ENCODE data around the gene RPH3AL. TPM values are rescaled to one million over a fixed set of nuclear protein-coding genes. Genes with fewer than 3 reads are reported as not detected.

Gene RPH3AL
- total RNA-seq, 1 experiment from 2014 or later: 24.9 TPM

DNA sequence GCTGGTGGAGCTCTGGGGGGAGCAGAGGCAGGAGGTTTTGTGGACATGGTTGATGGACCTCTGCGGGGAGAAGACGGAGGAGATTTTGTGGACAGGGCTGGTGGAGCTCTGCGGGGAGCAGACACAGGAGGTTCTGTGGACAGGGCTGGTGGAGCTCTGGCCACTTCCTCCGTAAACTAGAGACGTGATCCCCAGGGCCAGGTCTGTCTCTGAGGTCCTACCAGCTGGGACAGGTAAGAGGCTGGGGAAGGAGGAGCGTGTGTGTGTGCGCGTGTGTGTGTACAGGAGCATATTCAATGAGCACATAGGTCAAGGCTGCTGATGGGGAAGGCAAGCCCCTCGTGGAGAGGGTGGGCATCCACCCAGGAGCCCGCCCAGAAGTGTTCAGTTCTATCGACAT is 20.6 kb downstream of the RPH3AL start:
- ChIA-PET POLR2A (ENCODE audit: unreplicated experiment) (no interaction called here), CTCF (no interaction called here)
- Histone ChIP-seq H3F3A (ENCODE audit: low read length, unreplicated experiment) (no peaks in the 10 kb centered on the region), H3K9me3 (ENCODE audit: low read length) (no peaks in the 10 kb centered on the region), H2AFZ (ENCODE audit: low read length) (no peak overlapping the region), H3K4me2 (ENCODE audit: low read length) (no peak overlapping the region), H3K27me3 (ENCODE audit: low read length) (no peaks in the 10 kb centered on the region), H3K4me3 (ENCODE audit: low read length) (no peak overlapping the region), H3K9ac (ENCODE audit: low read length) (no peak overlapping the region), H3K4me1 (ENCODE audit: insufficient read depth, low read length) (no peaks in the 10 kb centered on the region), H3K79me2 (ENCODE audit: low read length) (no peaks in the 10 kb centered on the region), H3K27ac (ENCODE audit: low read length) (no peak overlapping the region), H3K36me3 (ENCODE audit: low read depth, low read length) (no peaks in the 10 kb centered on the region), H3K9me2 (replicated peaks; ENCODE audit: low read length) (no peaks in the 10 kb centered on the region), H4K20me1 (ENCODE audit: low read length) (no peaks in the 10 kb centered on the region)
- no peak for TF ChIP-seq EZH2phosphoT487 (IDR thresholded peaks at IDR 0.05; ENCODE audit: borderline replicate concordance, low read length)
- TF ChIP-seq, protein P1, sequence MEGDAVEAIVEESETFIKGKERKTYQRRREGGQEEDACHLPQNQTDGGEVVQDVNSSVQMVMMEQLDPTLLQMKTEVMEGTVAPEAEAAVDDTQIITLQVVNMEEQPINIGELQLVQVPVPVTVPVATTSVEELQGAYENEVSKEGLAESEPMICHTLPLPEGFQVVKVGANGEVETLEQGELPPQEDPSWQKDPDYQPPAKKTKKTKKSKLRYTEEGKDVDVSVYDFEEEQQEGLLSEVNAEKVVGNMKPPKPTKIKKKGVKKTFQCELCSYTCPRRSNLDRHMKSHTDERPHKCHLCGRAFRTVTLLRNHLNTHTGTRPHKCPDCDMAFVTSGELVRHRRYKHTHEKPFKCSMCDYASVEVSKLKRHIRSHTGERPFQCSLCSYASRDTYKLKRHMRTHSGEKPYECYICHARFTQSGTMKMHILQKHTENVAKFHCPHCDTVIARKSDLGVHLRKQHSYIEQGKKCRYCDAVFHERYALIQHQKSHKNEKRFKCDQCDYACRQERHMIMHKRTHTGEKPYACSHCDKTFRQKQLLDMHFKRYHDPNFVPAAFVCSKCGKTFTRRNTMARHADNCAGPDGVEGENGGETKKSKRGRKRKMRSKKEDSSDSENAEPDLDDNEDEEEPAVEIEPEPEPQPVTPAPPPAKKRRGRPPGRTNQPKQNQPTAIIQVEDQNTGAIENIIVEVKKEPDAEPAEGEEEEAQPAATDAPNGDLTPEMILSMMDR (conservative IDR thresholded peaks at IDR 0.05; ENCODE audit: low read depth, low read length): no peak
- no peak for TF ChIP-seq EZH2 (IDR thresholded peaks at IDR 0.05; ENCODE audit: low read length, unreplicated experiment)
- intact Hi-C loops (cut with micrococcal nuclease): no loop called here
- BruUV-seq (replicated peaks): no TSS peak
- ATAC-seq (no peak), DNase-seq (no peak)

DNA sequence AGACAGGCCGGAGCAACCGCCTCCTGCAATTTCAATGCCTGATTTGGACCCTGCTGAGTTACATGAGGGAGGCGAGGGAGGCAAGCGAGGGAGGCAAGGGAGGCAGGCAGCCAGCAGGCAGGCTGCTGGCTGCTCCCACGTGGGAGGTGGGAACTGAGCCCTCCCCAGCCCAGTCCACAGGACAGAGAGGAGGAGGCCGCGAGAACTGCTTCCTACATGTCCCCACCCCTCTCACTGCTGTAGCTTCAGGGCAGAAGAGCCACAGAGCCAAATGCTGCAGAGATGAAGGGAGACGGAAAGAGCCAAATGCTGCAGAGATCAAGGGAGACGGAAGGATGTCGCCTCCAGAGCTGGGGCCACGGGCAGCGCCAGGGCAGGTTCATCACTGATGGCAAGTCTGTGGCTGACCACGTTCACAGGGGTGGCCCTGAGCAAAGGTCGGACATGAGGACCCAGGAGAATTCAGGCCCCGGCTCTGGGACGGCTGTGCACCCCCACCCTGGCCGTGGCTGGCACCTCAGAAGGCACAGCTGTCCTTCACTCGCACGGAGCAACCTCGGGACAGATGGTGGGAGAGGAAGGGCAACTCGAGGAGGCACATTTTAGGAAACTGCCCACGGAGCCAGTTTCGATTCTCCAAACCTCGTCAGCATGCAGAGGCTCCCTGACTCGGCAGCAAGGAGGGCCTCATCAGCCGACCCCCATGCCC is 21.5 kb downstream of the RPH3AL start:
- no peaks in the 10 kb centered on the region for H3F3A ChIP-seq (ENCODE audit: low read length, unreplicated experiment)
- no peak for ATAC-seq
- H3K9me2 ChIP-seq (replicated peaks; ENCODE audit: low read length): no peaks in the 10 kb centered on the region
- no peak overlapping the region for H3K27ac ChIP-seq (ENCODE audit: low read length)
- no peak overlapping the region for H3K4me2 ChIP-seq (ENCODE audit: low read length)
- intact Hi-C loops (cut with micrococcal nuclease): no loop called here
- DNase-seq: no peak
- no TSS peak for BruUV-seq (replicated peaks)
- H3K4me3 ChIP-seq (ENCODE audit: low read length): no peak overlapping the region
- ChIA-PET POLR2A (ENCODE audit: unreplicated experiment) (no interaction called here), CTCF (no interaction called here)
- H4K20me1 ChIP-seq (ENCODE audit: low read length): no peaks in the 10 kb centered on the region
- no peaks in the 10 kb centered on the region for H3K9me3 ChIP-seq (ENCODE audit: low read length)
- no peaks in the 10 kb centered on the region for H3K79me2 ChIP-seq (ENCODE audit: low read length)
- H2AFZ ChIP-seq (ENCODE audit: low read length): no peak overlapping the region
- TF ChIP-seq EZH2phosphoT487 (IDR thresholded peaks at IDR 0.05; ENCODE audit: borderline replicate concordance, low read length): no peak
- TF ChIP-seq EZH2 (IDR thresholded peaks at IDR 0.05; ENCODE audit: low read length, unreplicated experiment): no peak
- TF ChIP-seq, protein P1 (conservative IDR thresholded peaks at IDR 0.05; ENCODE audit: low read depth, low read length): no peak
- no peaks in the 10 kb centered on the region for H3K4me1 ChIP-seq (ENCODE audit: insufficient read depth, low read length)
- H3K36me3 ChIP-seq (ENCODE audit: low read depth, low read length): no peaks in the 10 kb centered on the region
- H3K27me3 ChIP-seq (ENCODE audit: low read length): no peaks in the 10 kb centered on the region
- no peak overlapping the region for H3K9ac ChIP-seq (ENCODE audit: low read length)

DNA sequence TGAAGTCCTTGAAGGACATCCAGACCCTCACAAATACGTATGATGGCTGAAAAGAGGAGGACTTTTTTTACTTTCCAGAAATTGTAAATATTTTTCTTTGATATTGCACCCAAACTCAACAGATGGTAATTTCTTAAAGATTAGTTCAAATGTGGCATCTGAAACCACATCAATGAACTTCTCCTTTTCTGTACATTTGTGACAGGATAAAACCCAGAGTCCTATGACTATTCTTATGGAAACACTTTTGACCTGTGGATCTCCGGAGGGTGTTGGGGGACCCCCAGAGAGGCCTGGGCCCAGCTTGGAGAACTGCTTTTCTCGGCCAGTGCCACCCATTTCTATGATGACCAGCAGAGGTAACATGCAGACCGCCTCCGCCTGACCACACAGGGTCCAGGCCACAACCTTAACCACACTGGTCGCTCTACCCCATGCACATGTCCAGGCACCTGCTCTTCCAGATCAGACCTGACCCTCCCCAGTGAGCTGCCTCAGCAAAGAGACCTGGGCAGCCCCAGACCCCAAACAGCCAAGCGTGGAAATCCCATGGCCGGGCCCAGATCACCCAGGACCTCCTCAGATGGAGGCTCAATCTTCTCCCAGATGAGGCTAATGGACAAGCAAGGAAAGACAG is 22.7 kb downstream of the RPH3AL start:
- H4K20me1 ChIP-seq (ENCODE audit: low read length): no peaks in the 10 kb centered on the region
- no peaks in the 10 kb centered on the region for H3K36me3 ChIP-seq (ENCODE audit: low read depth, low read length)
- BruUV-seq (replicated peaks): no TSS peak
- DNase-seq: no peak
- H3K4me1 ChIP-seq (ENCODE audit: insufficient read depth, low read length): no peaks in the 10 kb centered on the region
- POLR2A ChIA-PET (ENCODE audit: unreplicated experiment): no interaction called here
- no peak overlapping the region for H3K4me2 ChIP-seq (ENCODE audit: low read length)
- no peaks in the 10 kb centered on the region for H3K79me2 ChIP-seq (ENCODE audit: low read length)
- no peaks in the 10 kb centered on the region for H3K9me3 ChIP-seq (ENCODE audit: low read length)
- no peaks in the 10 kb centered on the region for H3F3A ChIP-seq (ENCODE audit: low read length, unreplicated experiment)
- CTCF ChIA-PET: no interaction called here
- no peak overlapping the region for H2AFZ ChIP-seq (ENCODE audit: low read length)
- no peaks in the 10 kb centered on the region for H3K27me3 ChIP-seq (ENCODE audit: low read length)
- no peak overlapping the region for H3K27ac ChIP-seq (ENCODE audit: low read length)
- TF ChIP-seq EZH2 (IDR thresholded peaks at IDR 0.05; ENCODE audit: low read length, unreplicated experiment): no peak
- TF ChIP-seq, protein P1 (conservative IDR thresholded peaks at IDR 0.05; ENCODE audit: low read depth, low read length): no peak
- intact Hi-C loops (cut with micrococcal nuclease): no loop called here
- no peak overlapping the region for H3K4me3 ChIP-seq (ENCODE audit: low read length)
- no peak overlapping the region for H3K9ac ChIP-seq (ENCODE audit: low read length)
- no peak for ATAC-seq
- H3K9me2 ChIP-seq (replicated peaks; ENCODE audit: low read length): no peaks in the 10 kb centered on the region

Measured in PC-3 (cell line).